Measurements from ENCODE around the gene DLG1. TPM values are rescaled to one million over a fixed set of nuclear protein-coding genes. Genes with fewer than 3 reads are reported as not detected.

DLG1 gene
- total and polyA plus RNA-seq, 2 donors from 2014 or later = 19.4 to 101 TPM

DNA sequence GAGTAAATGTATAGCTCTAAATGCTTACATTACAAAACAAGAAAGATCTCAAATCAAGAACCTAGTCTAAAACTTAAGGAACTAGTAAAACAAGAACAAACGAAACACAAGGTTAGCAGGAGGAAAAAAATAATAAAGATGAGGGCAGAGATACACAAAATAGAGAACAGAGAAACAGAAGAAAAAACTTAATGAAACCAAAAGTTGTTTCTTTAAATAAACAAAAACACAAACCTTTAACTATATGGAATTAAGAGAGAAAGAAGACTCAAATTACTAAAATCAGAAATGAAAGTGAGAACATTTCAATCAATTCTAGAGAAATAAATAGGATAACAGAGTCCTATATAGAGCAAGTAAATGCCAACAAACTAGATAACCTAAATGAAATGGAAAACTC is 59.6 kb downstream of the DLG1 start:
- DNase-seq = no peak
- no peak overlapping the region for H3K9ac ChIP-seq (ENCODE audit: low read length in 3 of 3)
- no peak overlapping the region for H3K4me3 ChIP-seq (ENCODE audit: low read length in 3 of 3)
- peaks cover 0 to 2% (median 0%) of the 10 kb centered on the region in 3 donors for H3K36me3 ChIP-seq (ENCODE audit: control insufficient read depth in 2 of 3, insufficient read depth in 3 of 3, low read length in 3 of 3)
- H3K9me3 ChIP-seq (ENCODE audit: control insufficient read depth in 2 of 3, insufficient read depth in 1 of 3, low read length in 3 of 3) = peaks cover 0 to 8% (median 6%) of the 10 kb centered on the region in 3 donors
- TF ChIP-seq, protein P1, sequence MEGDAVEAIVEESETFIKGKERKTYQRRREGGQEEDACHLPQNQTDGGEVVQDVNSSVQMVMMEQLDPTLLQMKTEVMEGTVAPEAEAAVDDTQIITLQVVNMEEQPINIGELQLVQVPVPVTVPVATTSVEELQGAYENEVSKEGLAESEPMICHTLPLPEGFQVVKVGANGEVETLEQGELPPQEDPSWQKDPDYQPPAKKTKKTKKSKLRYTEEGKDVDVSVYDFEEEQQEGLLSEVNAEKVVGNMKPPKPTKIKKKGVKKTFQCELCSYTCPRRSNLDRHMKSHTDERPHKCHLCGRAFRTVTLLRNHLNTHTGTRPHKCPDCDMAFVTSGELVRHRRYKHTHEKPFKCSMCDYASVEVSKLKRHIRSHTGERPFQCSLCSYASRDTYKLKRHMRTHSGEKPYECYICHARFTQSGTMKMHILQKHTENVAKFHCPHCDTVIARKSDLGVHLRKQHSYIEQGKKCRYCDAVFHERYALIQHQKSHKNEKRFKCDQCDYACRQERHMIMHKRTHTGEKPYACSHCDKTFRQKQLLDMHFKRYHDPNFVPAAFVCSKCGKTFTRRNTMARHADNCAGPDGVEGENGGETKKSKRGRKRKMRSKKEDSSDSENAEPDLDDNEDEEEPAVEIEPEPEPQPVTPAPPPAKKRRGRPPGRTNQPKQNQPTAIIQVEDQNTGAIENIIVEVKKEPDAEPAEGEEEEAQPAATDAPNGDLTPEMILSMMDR (IDR thresholded peaks at IDR 0.05; ENCODE audit: borderline replicate concordance, extremely low read depth, insufficient read depth) = no peak
- FAIRE-seq = no peak
- H3K4me1 ChIP-seq (ENCODE audit: control insufficient read depth in 2 of 3, insufficient read depth in 2 of 3, low read depth in 1 of 3, low read length in 3 of 3) = peaks cover 0 to 2% (median 0%) of the 10 kb centered on the region in 3 donors
- intact Hi-C loops (cut with DNase I) = no loop called here
- H3K27ac ChIP-seq (ENCODE audit: low read depth in 2 of 2, low read length in 2 of 2) = no peak overlapping the region
- H3K27me3 ChIP-seq (ENCODE audit: control insufficient read depth, insufficient read depth, low read length) = no peaks in the 10 kb centered on the region

DNA sequence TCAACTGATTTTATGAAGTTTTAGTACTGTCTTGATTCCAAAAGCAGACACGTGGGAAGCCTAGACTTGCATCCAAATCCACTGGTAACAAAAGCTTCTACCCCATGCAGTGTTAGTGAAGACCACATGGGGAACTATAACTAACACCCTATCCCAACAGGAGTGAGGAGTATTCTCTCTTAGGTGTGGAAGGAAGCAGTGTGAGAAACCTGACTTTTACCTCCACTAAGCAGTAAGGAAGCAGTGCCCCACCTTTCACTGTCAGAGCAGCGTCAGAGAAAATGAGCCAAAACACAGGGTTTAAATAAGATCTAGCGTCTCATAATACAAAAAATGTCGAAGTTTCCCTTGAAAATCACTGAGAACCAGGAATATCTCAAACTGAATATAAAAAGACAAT is 60.5 kb downstream of the DLG1 start:
- Histone ChIP-seq H3K4me3 (ENCODE audit: low read length in 3 of 3) (no peak overlapping the region), H3K9me3 (ENCODE audit: control insufficient read depth in 2 of 3, insufficient read depth in 1 of 3, low read length in 3 of 3) (peaks cover 0 to 5% (median 4%) of the 10 kb centered on the region in 3 donors), H3K27me3 (ENCODE audit: control insufficient read depth, insufficient read depth, low read length) (no peaks in the 10 kb centered on the region), H3K9ac (ENCODE audit: low read length in 3 of 3) (no peak overlapping the region), H3K4me1 (ENCODE audit: control insufficient read depth in 2 of 3, insufficient read depth in 2 of 3, low read depth in 1 of 3, low read length in 3 of 3) (peaks cover 0 to 2% (median 0%) of the 10 kb centered on the region in 3 donors), H3K36me3 (ENCODE audit: control insufficient read depth in 2 of 3, insufficient read depth in 3 of 3, low read length in 3 of 3) (no peaks in the 10 kb centered on the region), H3K27ac (ENCODE audit: low read depth in 2 of 2, low read length in 2 of 2) (no peak overlapping the region)
- intact Hi-C loops (cut with DNase I) = no loop called here
- FAIRE-seq = no peak
- TF ChIP-seq, protein P1 (IDR thresholded peaks at IDR 0.05; ENCODE audit: borderline replicate concordance, extremely low read depth, insufficient read depth) = no peak
- no peak for DNase-seq

DNA sequence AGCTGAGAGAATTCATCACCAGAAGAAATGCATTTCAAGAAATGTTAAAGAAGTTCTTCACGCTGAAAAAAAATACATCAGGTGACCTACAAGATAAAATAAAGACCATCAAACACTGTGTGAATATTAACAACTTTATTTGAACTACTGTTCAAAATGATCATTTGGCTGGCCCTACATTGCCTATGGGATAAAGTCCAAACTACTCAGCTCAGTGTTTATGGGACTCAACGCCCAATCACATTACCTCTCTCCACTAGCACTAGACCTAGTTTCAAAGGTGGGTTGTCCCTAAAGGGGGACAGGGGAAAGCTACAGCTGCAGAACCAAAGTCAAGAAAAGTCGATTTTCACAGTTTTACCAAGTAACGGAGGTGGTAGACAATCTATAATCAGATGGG is 62.0 kb downstream of the DLG1 start:
- Histone ChIP-seq H3K9ac (ENCODE audit: low read length in 3 of 3) (no peak overlapping the region), H3K4me1 (ENCODE audit: control insufficient read depth in 2 of 3, insufficient read depth in 2 of 3, low read depth in 1 of 3, low read length in 3 of 3) (peaks cover 0 to 2% (median 0%) of the 10 kb centered on the region in 3 donors), H3K9me3 (ENCODE audit: control insufficient read depth in 2 of 3, insufficient read depth in 1 of 3, low read length in 3 of 3) (no peaks in the 10 kb centered on the region), H3K27ac (ENCODE audit: low read depth in 2 of 2, low read length in 2 of 2) (no peak overlapping the region), H3K36me3 (ENCODE audit: control insufficient read depth in 2 of 3, insufficient read depth in 3 of 3, low read length in 3 of 3) (no peaks in the 10 kb centered on the region), H3K4me3 (ENCODE audit: low read length in 3 of 3) (no peak overlapping the region), H3K27me3 (ENCODE audit: control insufficient read depth, insufficient read depth, low read length) (no peaks in the 10 kb centered on the region)
- TF ChIP-seq, protein P1 (IDR thresholded peaks at IDR 0.05; ENCODE audit: borderline replicate concordance, extremely low read depth, insufficient read depth) = no peak
- FAIRE-seq = no peak
- intact Hi-C loops (cut with DNase I) = no loop called here
- no peak for DNase-seq
